ENCODE data around the gene LRP6.

The LRP6 gene

GRCh38 chr12:12240662-12241340 is 26.0 kb downstream of the LRP6 start:
- no peak for DNase-seq (ENCODE audit: insufficient read length, low spot score)
- no peak for TF ChIP-seq CTCF (IDR thresholded peaks at IDR 0.05; ENCODE audit: insufficient read depth, missing control alignments)
- FAIRE-seq = no peak

- DNase-seq (ENCODE audit: insufficient read length, low spot score) (no peak), FAIRE-seq (no peak)
- no peak for TF ChIP-seq CTCF (IDR thresholded peaks at IDR 0.05; ENCODE audit: insufficient read depth, missing control alignments)
Observed at GRCh38 chr12:12239127-12239526, 27.7 kb downstream of the LRP6 start.

GRCh38 chr12:12238605-12239004 is 28.2 kb downstream of the LRP6 start:
- no peak for TF ChIP-seq CTCF (IDR thresholded peaks at IDR 0.05; ENCODE audit: insufficient read depth, missing control alignments)
- FAIRE-seq = no peak
- DNase-seq (ENCODE audit: insufficient read length, low spot score) = no peak

GRCh38 chr12:12236896-12237295 is 29.9 kb downstream of the LRP6 start:
- FAIRE-seq (no peak), DNase-seq (ENCODE audit: insufficient read length, low spot score) (no peak)
- no peak for TF ChIP-seq CTCF (IDR thresholded peaks at IDR 0.05; ENCODE audit: insufficient read depth, missing control alignments)

GRCh38 chr12:12230275-12230674 is 36.6 kb downstream of the LRP6 start:
- no peak for DNase-seq (ENCODE audit: insufficient read length, low spot score)
- TF ChIP-seq CTCF (IDR thresholded peaks at IDR 0.05; ENCODE audit: insufficient read depth, missing control alignments) = no peak

GRCh38 chr12:12229556-12230092 is 37.2 kb downstream of the LRP6 start:
- TF ChIP-seq CTCF (IDR thresholded peaks at IDR 0.05; ENCODE audit: insufficient read depth, missing control alignments) = no peak
- no peak for FAIRE-seq
- no peak for DNase-seq (ENCODE audit: insufficient read length, low spot score)

More at GRCh38 chr12:12230275-12230674, 36.6 kb downstream of the LRP6 start:
- no peak for FAIRE-seq

- FAIRE-seq = no peak
- no peak for TF ChIP-seq CTCF (IDR thresholded peaks at IDR 0.05; ENCODE audit: insufficient read depth, missing control alignments)
- DNase-seq (ENCODE audit: insufficient read length, low spot score) = no peak
Observed at GRCh38 chr12:12228402-12228801, 38.4 kb downstream of the LRP6 start.
